ENCODE data around the gene MBNL3.
"Not testable (repeated sequence)": the region's sequence is repeated elsewhere in the genome, so short reads cannot be mapped to it uniquely, and the experiment has no call there.

The MBNL3 gene

DNA sequence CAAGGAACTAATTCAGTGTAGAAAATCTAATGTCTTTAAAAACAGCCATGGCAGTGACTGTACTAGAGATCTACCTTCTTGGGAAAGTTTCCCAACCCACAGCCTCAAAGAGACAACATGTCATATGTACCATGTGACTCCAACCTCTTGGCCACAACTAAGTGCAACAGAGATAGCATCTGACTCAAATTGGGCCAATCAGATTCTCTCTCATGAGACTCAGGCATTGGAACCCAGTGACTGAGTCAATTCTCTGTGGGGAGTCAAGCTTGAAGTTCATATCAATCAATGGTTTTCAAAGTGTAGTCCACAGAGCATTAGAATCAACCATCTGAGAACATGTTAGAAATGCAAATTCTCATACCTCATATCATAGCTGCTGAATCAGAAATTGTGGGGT lies 123.3 kb downstream of the MBNL3 start:
- Histone ChIP-seq H3K36me3 (ENCODE audit: control insufficient read depth in 2 of 2, insufficient read depth in 2 of 2, low read length in 2 of 2) (no peaks in the 10 kb centered on the region), H3K4me3 (ENCODE audit: low read length in 2 of 2) (no peak overlapping the region)

DNA sequence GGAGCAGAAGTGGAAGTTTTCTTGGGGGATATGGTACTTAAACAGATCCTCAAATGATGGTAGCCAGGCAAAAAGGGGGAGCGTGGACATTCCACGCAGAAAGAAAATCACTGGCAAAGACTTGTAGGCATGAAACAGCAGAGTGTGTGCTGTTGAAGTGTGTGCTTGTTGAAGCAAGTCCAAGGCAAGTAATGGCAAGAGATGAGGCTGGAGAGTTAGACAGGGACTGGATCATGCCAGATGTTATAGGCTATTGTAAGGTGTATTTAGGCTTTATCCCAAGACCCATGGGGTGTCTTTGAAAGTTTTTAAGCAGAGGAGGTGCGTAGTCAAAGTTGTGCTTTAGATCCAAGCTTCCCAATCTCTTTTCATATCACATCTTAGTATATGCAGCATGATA lies 124.5 kb downstream of the MBNL3 start:
- Histone ChIP-seq H3K27me3 (ENCODE audit: control insufficient read depth in 2 of 2, insufficient read depth in 2 of 2, low read length in 2 of 2) (peaks cover 0 to 3% of the 10 kb centered on the region in 2 donors), H3K27ac (ENCODE audit: low read depth in 2 of 2, low read length in 2 of 2) (no peak overlapping the region), H3K9me3 (ENCODE audit: control insufficient read depth in 2 of 2, low read length in 2 of 2) (no peaks in the 10 kb centered on the region), H3K4me3 (ENCODE audit: low read length in 2 of 2) (no peak overlapping the region), H3K36me3 (ENCODE audit: control insufficient read depth in 2 of 2, insufficient read depth in 2 of 2, low read length in 2 of 2) (no peaks in the 10 kb centered on the region), H3K4me1 (ENCODE audit: control insufficient read depth in 2 of 2, insufficient read depth in 2 of 2, low read length in 2 of 2) (no peaks in the 10 kb centered on the region), H3K9ac (ENCODE audit: low read depth in 1 of 2, low read length in 2 of 2) (no peak overlapping the region)

More for the DNA sequence above, 123.3 kb downstream of the MBNL3 start:
- Histone ChIP-seq H3K9ac (ENCODE audit: low read depth in 1 of 2, low read length in 2 of 2) (no peak overlapping the region), H3K4me1 (ENCODE audit: control insufficient read depth in 2 of 2, insufficient read depth in 2 of 2, low read length in 2 of 2) (no peaks in the 10 kb centered on the region), H3K27me3 (ENCODE audit: control insufficient read depth in 2 of 2, insufficient read depth in 2 of 2, low read length in 2 of 2) (no peaks in the 10 kb centered on the region), H3K9me3 (ENCODE audit: control insufficient read depth in 2 of 2, low read length in 2 of 2) (no peaks in the 10 kb centered on the region), H3K27ac (ENCODE audit: low read depth in 2 of 2, low read length in 2 of 2) (no peak overlapping the region)

DNA sequence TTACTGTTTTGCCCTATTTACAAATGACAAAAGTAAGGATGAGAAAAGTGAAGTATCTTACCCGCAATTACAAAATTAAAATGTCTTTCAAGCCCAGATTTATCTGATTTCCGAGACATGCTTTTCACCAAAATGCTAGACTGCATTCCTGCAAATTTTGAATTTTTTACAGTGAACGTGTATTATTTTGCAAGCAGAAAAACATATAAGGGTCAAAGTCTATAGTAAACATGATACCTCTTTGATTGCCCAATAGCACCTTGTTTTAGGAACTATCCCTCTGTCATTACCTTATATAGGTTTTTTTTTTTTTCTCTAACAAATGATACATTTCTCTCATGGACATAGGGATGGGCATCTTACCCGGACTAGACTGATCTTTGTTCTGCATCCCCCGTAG lies 135.4 kb downstream of the MBNL3 start:
- H3K9ac ChIP-seq (ENCODE audit: low read depth in 1 of 2, low read length in 2 of 2): no peak overlapping the region
- no peaks in the 10 kb centered on the region for H3K9me3 ChIP-seq (ENCODE audit: control insufficient read depth in 2 of 2, low read length in 2 of 2)
- no peak overlapping the region for H3K4me3 ChIP-seq (ENCODE audit: low read length in 2 of 2)
- H3K27me3 ChIP-seq (ENCODE audit: control insufficient read depth in 2 of 2, insufficient read depth in 2 of 2, low read length in 2 of 2): no peaks in the 10 kb centered on the region
- H3K27ac ChIP-seq (ENCODE audit: low read depth in 2 of 2, low read length in 2 of 2): no peak overlapping the region
- H3K4me1 ChIP-seq (ENCODE audit: control insufficient read depth in 2 of 2, insufficient read depth in 2 of 2, low read length in 2 of 2): no peaks in the 10 kb centered on the region
- H3K36me3 ChIP-seq (ENCODE audit: control insufficient read depth in 2 of 2, insufficient read depth in 2 of 2, low read length in 2 of 2): no peaks in the 10 kb centered on the region

DNA sequence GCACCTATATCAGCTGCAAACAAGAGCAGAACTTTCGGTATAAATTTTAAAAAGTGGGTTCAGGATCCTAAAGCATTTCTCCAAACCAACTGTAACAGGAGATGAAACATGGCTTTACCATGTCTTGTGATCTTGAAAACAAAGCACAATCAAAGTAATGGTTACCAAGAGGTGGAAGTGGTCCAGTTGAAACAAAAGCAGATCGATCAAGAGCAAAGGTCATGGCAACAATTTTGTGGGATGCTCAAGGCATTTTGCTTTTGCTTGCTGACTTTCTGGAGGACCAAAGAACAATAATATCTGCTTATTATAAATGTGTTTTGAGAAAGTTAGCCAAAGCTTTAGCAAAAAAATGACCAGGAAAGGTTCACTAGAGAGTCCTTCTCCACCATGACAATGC lies 152.7 kb downstream of the MBNL3 start:
- H3K36me3 ChIP-seq (ENCODE audit: control insufficient read depth in 2 of 2, insufficient read depth in 2 of 2, low read length in 2 of 2): no peaks in the 10 kb centered on the region
- H3K27me3 ChIP-seq (ENCODE audit: control insufficient read depth in 2 of 2, insufficient read depth in 2 of 2, low read length in 2 of 2): no peaks in the 10 kb centered on the region
- H3K4me1 ChIP-seq (ENCODE audit: control insufficient read depth in 2 of 2, insufficient read depth in 2 of 2, low read length in 2 of 2): no peaks in the 10 kb centered on the region
- no peak overlapping the region for H3K4me3 ChIP-seq (ENCODE audit: low read length in 2 of 2)
- H3K9ac ChIP-seq (ENCODE audit: low read depth in 1 of 2, low read length in 2 of 2): no peak overlapping the region
- no peak overlapping the region for H3K27ac ChIP-seq (ENCODE audit: low read depth in 2 of 2, low read length in 2 of 2)
- H3K9me3 ChIP-seq (ENCODE audit: control insufficient read depth in 2 of 2, low read length in 2 of 2): no peaks in the 10 kb centered on the region

DNA sequence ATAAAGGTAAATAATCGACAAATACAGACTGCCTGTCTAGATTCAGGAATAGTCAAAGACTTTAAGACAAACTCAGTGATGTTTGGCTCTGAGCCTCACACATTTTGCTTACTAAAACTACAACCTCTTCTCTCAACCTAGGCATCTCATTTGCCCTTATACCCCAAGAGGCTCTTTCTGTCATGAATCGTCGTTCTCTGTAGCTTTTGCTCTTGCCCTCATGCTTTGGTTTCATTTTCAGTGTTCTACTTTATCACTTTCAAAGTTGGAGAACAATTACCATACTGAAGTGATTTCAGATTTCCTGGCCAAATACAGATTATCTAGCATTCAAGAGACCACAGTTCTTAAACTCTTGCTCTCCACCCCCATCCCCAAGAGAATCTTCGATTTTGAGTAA lies 155.5 kb downstream of the MBNL3 start:
- Histone ChIP-seq H3K9me3 (ENCODE audit: control insufficient read depth in 2 of 2, low read length in 2 of 2) (no peaks in the 10 kb centered on the region), H3K36me3 (ENCODE audit: control insufficient read depth in 2 of 2, insufficient read depth in 2 of 2, low read length in 2 of 2) (no peaks in the 10 kb centered on the region), H3K9ac (ENCODE audit: low read depth in 1 of 2, low read length in 2 of 2) (no peak overlapping the region), H3K27ac (ENCODE audit: low read depth in 2 of 2, low read length in 2 of 2) (no peak overlapping the region), H3K27me3 (ENCODE audit: control insufficient read depth in 2 of 2, insufficient read depth in 2 of 2, low read length in 2 of 2) (no peaks in the 10 kb centered on the region), H3K4me3 (ENCODE audit: low read length in 2 of 2) (no peak overlapping the region), H3K4me1 (ENCODE audit: control insufficient read depth in 2 of 2, insufficient read depth in 2 of 2, low read length in 2 of 2) (no peaks in the 10 kb centered on the region)

DNA sequence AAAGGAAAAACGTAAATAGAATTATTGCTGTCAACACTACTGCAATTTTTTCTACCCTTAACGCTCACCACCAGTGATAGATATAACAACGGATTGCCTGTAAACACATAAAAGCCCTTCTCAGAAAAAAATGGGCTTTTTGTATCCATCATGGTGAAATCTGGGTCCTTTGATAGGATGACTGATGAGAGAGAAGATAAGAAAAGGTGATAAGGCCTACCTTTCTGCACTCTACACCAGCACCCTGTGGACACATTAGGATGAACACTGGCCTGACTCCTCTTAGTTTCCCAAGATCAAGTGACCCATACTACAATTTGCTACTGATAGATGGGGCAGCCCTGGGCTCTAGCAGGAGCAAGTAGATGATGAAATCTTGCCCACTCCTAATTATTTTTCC lies 157.3 kb downstream of the MBNL3 start:
- no peaks in the 10 kb centered on the region for H3K4me1 ChIP-seq (ENCODE audit: control insufficient read depth in 2 of 2, insufficient read depth in 2 of 2, low read length in 2 of 2)
- no peak overlapping the region for H3K27ac ChIP-seq (ENCODE audit: low read depth in 2 of 2, low read length in 2 of 2)
- H3K36me3 ChIP-seq (ENCODE audit: control insufficient read depth in 2 of 2, insufficient read depth in 2 of 2, low read length in 2 of 2): no peaks in the 10 kb centered on the region
- no peaks in the 10 kb centered on the region for H3K27me3 ChIP-seq (ENCODE audit: control insufficient read depth in 2 of 2, insufficient read depth in 2 of 2, low read length in 2 of 2)
- H3K9me3 ChIP-seq (ENCODE audit: control insufficient read depth in 2 of 2, low read length in 2 of 2): no peaks in the 10 kb centered on the region
- H3K9ac ChIP-seq (ENCODE audit: low read depth in 1 of 2, low read length in 2 of 2): no peak overlapping the region
- H3K4me3 ChIP-seq (ENCODE audit: low read length in 2 of 2): no peak overlapping the region

DNA sequence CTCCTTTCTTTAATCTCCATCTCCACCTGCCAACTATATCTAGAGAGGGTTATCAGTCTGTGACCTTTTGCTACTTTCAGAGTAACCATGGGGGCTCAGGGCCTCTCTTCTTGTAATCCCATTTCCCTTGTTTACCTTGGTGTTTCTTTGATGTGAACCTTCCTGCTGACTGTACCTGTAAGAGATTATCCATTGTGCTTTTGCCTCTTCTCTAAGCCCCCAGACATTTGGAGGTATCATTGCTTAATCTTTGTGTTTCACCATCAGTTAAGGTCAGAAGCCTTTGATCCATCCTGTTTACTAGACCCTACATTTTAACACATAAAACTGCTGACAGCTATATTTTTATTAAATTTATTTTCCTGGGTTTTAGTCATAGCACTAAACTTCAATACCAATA lies 157.8 kb downstream of the MBNL3 start:
- H3K4me3 ChIP-seq (ENCODE audit: low read length in 2 of 2): no peak overlapping the region
- H3K27ac ChIP-seq (ENCODE audit: low read depth in 2 of 2, low read length in 2 of 2): no peak overlapping the region

DNA sequence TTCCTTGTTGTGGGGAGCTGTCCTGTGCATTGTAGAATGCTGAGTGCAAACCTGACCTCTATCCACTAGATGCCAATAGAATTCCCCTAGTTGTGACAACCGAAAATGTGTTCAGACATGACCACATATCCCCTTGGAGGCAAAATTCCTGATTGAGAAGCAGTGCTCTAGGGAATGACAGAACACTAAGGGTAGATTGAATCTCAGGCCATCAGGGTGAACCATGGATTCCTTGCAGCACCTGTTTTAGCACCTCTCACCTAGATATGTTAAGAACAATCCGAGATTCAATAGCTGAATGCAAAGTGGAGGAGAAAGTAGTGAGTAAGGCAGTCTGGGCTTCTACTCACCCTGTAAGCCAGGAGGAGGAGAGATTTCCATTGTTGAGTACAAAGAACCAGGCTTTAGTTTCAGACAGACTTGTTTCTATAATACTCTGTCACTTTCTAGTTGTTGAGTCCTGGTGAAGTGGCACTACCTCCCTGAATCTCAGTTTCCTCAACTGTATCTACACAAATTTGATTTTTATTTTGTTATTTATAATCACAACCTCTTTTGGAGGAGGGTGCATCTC lies 158.6 kb downstream of the MBNL3 start:
- no peaks in the 10 kb centered on the region for H3K9me3 ChIP-seq (ENCODE audit: control insufficient read depth in 2 of 2, low read length in 2 of 2)
- no peaks in the 10 kb centered on the region for H3K36me3 ChIP-seq (ENCODE audit: control insufficient read depth in 2 of 2, insufficient read depth in 2 of 2, low read length in 2 of 2)
- no peak overlapping the region for H3K27ac ChIP-seq (ENCODE audit: low read depth in 2 of 2, low read length in 2 of 2)
- H3K9ac ChIP-seq (ENCODE audit: low read depth in 1 of 2, low read length in 2 of 2): no peak overlapping the region
- H3K4me3 ChIP-seq (ENCODE audit: low read length in 2 of 2): no peak overlapping the region
- H3K27me3 ChIP-seq (ENCODE audit: control insufficient read depth in 2 of 2, insufficient read depth in 2 of 2, low read length in 2 of 2): no peaks in the 10 kb centered on the region
- H3K4me1 ChIP-seq (ENCODE audit: control insufficient read depth in 2 of 2, insufficient read depth in 2 of 2, low read length in 2 of 2): no peaks in the 10 kb centered on the region

More for the DNA sequence above, 157.8 kb downstream of the MBNL3 start:
- Histone ChIP-seq H3K36me3 (ENCODE audit: control insufficient read depth in 2 of 2, insufficient read depth in 2 of 2, low read length in 2 of 2) (no peaks in the 10 kb centered on the region), H3K9me3 (ENCODE audit: control insufficient read depth in 2 of 2, low read length in 2 of 2) (no peaks in the 10 kb centered on the region), H3K27me3 (ENCODE audit: control insufficient read depth in 2 of 2, insufficient read depth in 2 of 2, low read length in 2 of 2) (no peaks in the 10 kb centered on the region), H3K4me1 (ENCODE audit: control insufficient read depth in 2 of 2, insufficient read depth in 2 of 2, low read length in 2 of 2) (no peaks in the 10 kb centered on the region), H3K9ac (ENCODE audit: low read depth in 1 of 2, low read length in 2 of 2) (no peak overlapping the region)

DNA sequence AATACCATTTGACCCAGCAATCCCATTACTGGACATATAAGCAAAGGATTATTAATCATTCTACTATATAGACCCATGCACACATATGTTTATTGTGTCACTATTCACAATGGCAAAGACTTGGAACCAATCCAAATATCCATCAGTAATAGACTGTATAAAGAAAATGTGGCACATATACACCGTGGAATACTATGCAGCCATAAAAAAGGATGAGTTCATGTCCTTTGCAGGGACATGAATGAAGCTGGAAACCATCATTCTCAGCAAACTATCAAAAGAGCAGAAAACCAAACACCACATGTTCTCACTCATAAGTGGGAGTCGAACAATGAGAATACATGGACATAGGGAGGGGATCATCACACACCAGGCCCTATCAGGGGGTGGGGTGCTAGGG lies 161.9 kb downstream of the MBNL3 start:
- H3K36me3 ChIP-seq (ENCODE audit: control insufficient read depth in 2 of 2, insufficient read depth in 2 of 2, low read length in 2 of 2); H3K4me1 ChIP-seq (ENCODE audit: control insufficient read depth in 2 of 2, insufficient read depth in 2 of 2, low read length in 2 of 2); H3K27ac ChIP-seq (ENCODE audit: low read depth in 2 of 2, low read length in 2 of 2); H3K27me3 ChIP-seq (ENCODE audit: control insufficient read depth in 2 of 2, insufficient read depth in 2 of 2, low read length in 2 of 2); H3K9me3 ChIP-seq (ENCODE audit: control insufficient read depth in 2 of 2, low read length in 2 of 2); H3K9ac ChIP-seq (ENCODE audit: low read depth in 1 of 2, low read length in 2 of 2); H3K4me3 ChIP-seq (ENCODE audit: low read length in 2 of 2): not testable (repeated sequence)

Data from mucosa of rectum (tissue), 2 donors.